Spinal cord (tissue), 10 donors: ENCODE data around the gene PPP1R3A. TPM values are rescaled to one million over a fixed set of nuclear protein-coding genes. Genes with fewer than 3 reads are reported as not detected.
A peak's percentile ranks its signal among the peaks of the same experiment; 100 is the strongest.

Experiments used
- DNase-seq, 6 donors: peaks; one replicate each; pipeline versions ENCODE4 v3.0.0 to v3.0.0-alpha.2; 2013 to 2015; ENCODE audit warnings: low spot score in 6 of 6, low read depth in 4 of 6
- H3K27ac ChIP-seq: one replicate; pipeline ENCODE4 v1.5.1; 2013; ENCODE audit warnings: low read depth, low read length, control low read depth
- H3K27me3 ChIP-seq: one replicate; pipeline ENCODE4 v1.6.1; 2013; ENCODE audit warnings: low read length; ENCODE audit not compliant: control insufficient read depth, insufficient read depth
- H3K36me3 ChIP-seq: one replicate; pipeline ENCODE4 v1.6.1; 2013; ENCODE audit warnings: low read length; ENCODE audit not compliant: control insufficient read depth, insufficient read depth
- H3K4me1 ChIP-seq: one replicate; pipeline ENCODE4 v1.6.1; 2013; ENCODE audit warnings: low read length; ENCODE audit not compliant: control insufficient read depth, insufficient read depth
- H3K4me3 ChIP-seq: one replicate; pipeline ENCODE4 v1.5.1; 2013; ENCODE audit warnings: low read depth, low read length, control low read depth
- H3K9me3 ChIP-seq: one replicate; pipeline ENCODE4 v1.6.1; 2013; ENCODE audit warnings: low read length; ENCODE audit not compliant: control insufficient read depth, insufficient read depth
- WGBS: methylation state at CpG from one replicate; pipeline ENCODE4 v1.1.5; 2013; ENCODE audit warnings: missing lambda C conversion rate; ENCODE audit not compliant: insufficient coverage; 5-methylcytosine and 5-hydroxymethylcytosine counted together
- polyA plus RNA-seq, 2 donors: library from polyadenylated mRNA; unstranded; fragments of 120-200 nt; gene quantifications; one replicate each; pipeline ENCODE4 v1.2.1, GENCODE V29; 2013; ENCODE audit not compliant: insufficient read length in 2 of 2
- total RNA-seq, 2 donors: library from RNA; depleted of rRNA in 1 of 2; stranded (reverse); fragments of 120-200 nt in 1 of 2; fragments of >200 nt in 1 of 2; gene quantifications; one replicate each; pipeline versions ENCODE4 v1.2.3 to v1.2.4, GENCODE V29; 2013 to 2014
- donor health status: healthy.

PPP1R3A gene
- total and polyA plus RNA-seq, 4 donors = 0.06 to 0.10 TPM; not detected in 2

DNA sequence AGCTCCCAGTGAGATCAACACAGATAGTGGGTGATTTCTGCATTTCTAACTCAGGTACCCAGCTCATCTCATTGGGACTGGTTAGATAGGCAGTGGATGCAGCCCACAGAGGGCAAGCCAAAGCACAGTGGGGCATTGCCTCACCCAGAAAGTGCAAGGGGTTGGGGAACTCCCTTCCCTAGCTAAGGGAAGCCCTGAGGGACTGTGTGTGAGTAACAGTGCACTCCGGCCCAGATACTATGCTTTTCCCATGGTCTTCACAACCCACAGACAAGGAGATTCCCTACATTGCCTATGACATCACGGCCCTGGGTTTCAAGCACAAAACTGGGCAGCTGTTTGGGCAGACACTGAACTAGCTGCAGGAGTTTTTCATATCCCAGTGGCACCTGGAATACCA, 62.8 kb downstream of the PPP1R3A start:
- Histone ChIP-seq H3K9me3 (no peaks in the 10 kb centered on the region), H3K27ac (no peak overlapping the region), H3K4me1 (no peaks in the 10 kb centered on the region), H3K4me3 (no peak overlapping the region), H3K27me3 (no peaks in the 10 kb centered on the region), H3K36me3 (no peaks in the 10 kb centered on the region)
- WGBS = 100% methylated on average over 2 of the region's 2 CpGs
- DNase-seq = no peak

DNA sequence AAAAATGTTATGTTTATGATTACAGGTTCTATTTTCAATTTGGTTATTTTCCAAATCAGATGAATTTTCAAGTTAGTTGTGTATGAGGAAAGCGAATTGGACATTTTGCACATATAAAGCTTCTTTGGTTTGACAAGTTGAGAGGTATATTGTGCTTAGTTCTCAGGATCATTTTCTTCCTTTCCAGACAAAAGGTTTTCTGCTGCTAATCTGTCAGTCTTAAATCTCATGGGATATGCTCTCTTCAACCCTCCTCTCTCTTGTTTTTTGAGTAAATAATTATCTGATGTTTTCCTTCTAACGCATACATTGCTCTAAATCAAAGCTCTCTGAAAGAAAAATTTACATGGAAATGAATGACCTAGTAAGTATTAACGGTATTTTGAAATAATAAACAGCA, 77.9 kb downstream of the PPP1R3A start:
- no CpG with 5 or more reads among the region's 3 CpGs for WGBS
- H3K4me1 ChIP-seq = no peaks in the 10 kb centered on the region
- H3K27ac ChIP-seq = no peak overlapping the region
- H3K36me3 ChIP-seq = no peaks in the 10 kb centered on the region
- no peaks in the 10 kb centered on the region for H3K9me3 ChIP-seq
- no peaks in the 10 kb centered on the region for H3K27me3 ChIP-seq
- DNase-seq = no peak
- H3K4me3 ChIP-seq = no peak overlapping the region

DNA sequence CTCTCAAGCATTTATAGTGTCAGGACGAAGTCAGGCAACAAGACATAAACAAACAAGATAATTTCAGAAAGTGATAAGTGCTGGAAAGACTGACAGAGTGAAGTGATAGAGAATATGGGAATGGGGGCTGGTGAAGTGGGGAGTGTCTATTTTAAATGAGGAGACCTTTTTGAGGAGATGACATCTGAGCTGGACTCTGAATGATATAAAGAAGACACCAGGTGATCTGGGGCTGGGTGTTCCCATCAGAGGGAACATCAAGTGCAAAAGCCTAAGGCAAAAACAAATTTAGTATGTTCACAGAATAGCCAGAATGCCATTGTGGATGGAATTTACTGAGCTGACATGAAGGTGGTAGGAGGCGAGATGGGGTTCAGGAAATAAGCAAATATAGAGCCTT, 83.4 kb downstream of the PPP1R3A start:
- H3K4me1 ChIP-seq = no peaks in the 10 kb centered on the region
- H3K36me3 ChIP-seq = no peaks in the 10 kb centered on the region
- H3K9me3 ChIP-seq = no peaks in the 10 kb centered on the region
- no CpG with 5 or more reads among the region's 2 CpGs for WGBS
- no peak overlapping the region for H3K27ac ChIP-seq
- H3K27me3 ChIP-seq = no peaks in the 10 kb centered on the region
- no peak for DNase-seq
- no peak overlapping the region for H3K4me3 ChIP-seq

DNA sequence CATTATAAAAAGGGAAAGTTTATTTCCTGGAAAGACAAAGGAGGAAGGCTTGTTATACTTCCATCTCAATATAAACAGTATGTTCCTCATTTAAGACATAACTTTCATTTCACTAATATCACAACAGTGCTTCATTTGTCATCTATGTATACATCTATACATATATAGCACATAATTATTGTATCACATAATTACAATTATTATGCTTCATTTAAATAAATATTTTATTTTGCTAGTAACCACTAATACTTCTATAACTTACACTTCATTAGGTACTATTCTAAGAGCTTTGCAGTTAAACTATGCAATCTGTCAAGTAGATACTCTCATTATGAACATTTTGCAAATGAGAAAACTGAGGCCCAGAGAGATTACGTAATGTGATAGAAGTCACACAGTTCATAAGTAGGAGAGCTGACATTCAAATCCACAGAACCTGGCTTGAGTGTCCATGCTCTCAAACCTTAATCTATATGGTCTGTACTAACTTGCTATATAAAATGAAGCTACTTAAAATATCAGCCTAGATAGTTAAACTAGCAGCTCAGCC, 86.5 kb downstream of the PPP1R3A start:
- no peak overlapping the region for H3K27ac ChIP-seq
- H3K4me3 ChIP-seq = no peak overlapping the region
- H3K27me3 ChIP-seq = no peaks in the 10 kb centered on the region
- H3K9me3 ChIP-seq = no peaks in the 10 kb centered on the region
- no peak for DNase-seq
- no peaks in the 10 kb centered on the region for H3K36me3 ChIP-seq
- H3K4me1 ChIP-seq = no peaks in the 10 kb centered on the region
- WGBS = 100% methylated on average over 1 of the region's 1 CpG

DNA sequence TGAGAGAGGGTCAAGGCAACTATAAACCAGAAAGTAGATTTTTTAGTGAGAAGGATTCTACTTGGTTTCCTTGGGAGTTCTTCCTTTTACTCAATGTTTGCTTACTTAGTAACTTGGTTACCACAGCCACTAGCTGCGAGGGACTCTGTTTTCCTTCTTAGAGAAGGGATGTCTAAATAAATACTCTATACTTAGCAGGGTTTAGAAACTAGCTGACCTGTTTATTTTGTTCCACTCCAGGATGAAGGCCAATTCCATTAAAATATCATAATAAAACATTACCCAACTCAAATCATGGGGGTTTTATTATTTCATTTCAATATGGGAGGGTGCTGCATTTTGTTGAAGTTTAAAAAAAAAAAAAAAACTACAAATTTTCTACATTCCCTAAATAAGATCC, 87.3 kb downstream of the PPP1R3A start:
- no peak overlapping the region for H3K4me3 ChIP-seq
- WGBS = no CpG with 5 or more reads among the region's 1 CpG
- no peaks in the 10 kb centered on the region for H3K9me3 ChIP-seq
- H3K36me3 ChIP-seq = no peaks in the 10 kb centered on the region
- DNase-seq = peak in 2 of 6 donors; percentile 7 to 45
- H3K27ac ChIP-seq = no peak overlapping the region
- peaks cover under 1% of the 10 kb centered on the region for H3K27me3 ChIP-seq
- no peaks in the 10 kb centered on the region for H3K4me1 ChIP-seq

DNA sequence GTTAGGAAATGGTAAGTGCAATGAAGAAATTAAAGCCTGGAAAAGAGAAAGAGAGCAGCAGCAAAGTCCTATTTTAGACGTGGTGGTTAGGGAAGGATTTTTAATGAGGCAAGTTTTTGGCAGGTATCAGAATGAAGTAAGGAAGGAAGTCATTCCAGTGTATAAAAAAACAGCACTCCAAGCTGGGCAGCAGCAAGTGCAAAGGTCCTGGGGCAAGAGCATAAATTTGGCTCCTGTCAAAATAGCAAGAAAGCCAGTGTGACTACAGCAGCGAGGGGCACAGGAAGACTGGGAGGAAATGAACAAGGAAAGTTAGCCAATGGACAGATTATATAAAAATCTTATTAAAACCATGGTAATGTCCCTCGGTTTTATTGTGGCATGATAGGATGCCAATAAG, 90.2 kb downstream of the PPP1R3A start:
- Histone ChIP-seq H3K36me3 (no peaks in the 10 kb centered on the region), H3K4me1 (no peaks in the 10 kb centered on the region), H3K9me3 (no peaks in the 10 kb centered on the region), H3K27ac (no peak overlapping the region), H3K4me3 (no peak overlapping the region), H3K27me3 (peaks cover 2% of the 10 kb centered on the region)
- DNase-seq = no peak
- WGBS = 57% methylated on average over 1 of the region's 3 CpGs
